K562 (cell line): Measurements from ENCODE around the gene MBOAT1. TPM values are rescaled to one million over a fixed set of nuclear protein-coding genes. Genes with fewer than 3 reads are reported as not detected.

Experiments used
- CEBPG ChIP-seq, 3 experiments: fragments of 200-800 bp in 1 of 3; sonication (Bioruptor generic) in 1 of 3; sonication (generic) in 1 of 3; formaldehyde crosslinking in 1 of 3; IDR thresholded peaks in 2 of 3; conservative IDR thresholded peaks in 1 of 3; 2 replicates each; pipeline versions ENCODE4 v1.6.1 to v1.8.0; 2016 to 2022; ENCODE audit warnings: missing compliant biosample characterization in 2 of 3, missing genetic modification characterization in 2 of 3, mild to moderate bottlenecking in 1 of 3, missing genetic modification reagents in 1 of 3
- CHCHD3 ChIP-seq: fragments of 250-450 bp; sonication (Bioruptor Pico); IDR thresholded peaks from 2 replicates; pipeline ENCODE4 v2.1.2; 2022; ENCODE audit warnings: mild to moderate bottlenecking
- HMBOX1 ChIP-seq: sonication (generic); IDR thresholded peaks from 2 replicates; pipeline ENCODE4 v1.6.1; 2016
- IFI16 ChIP-seq: fragments of 250-450 bp; sonication (Bioruptor Pico); IDR thresholded peaks from 2 replicates; pipeline ENCODE4 v2.1.2; 2022; ENCODE audit warnings: mild to moderate bottlenecking, inconsistent platforms
- L3MBTL2 ChIP-seq: fragments of 450-650 bp; IDR thresholded peaks from 2 replicates; pipeline ENCODE4 v1.6.1; 2016; ENCODE audit warnings: mild to moderate bottlenecking, moderate library complexity
- MCM2 ChIP-seq: fragments of 450-650 bp; IDR thresholded peaks from 2 replicates; pipeline ENCODE4 v1.6.1; 2017; ENCODE audit warnings: low read depth, mild to moderate bottlenecking
- PATZ1 ChIP-seq: fragments of 250-450 bp; sonication (Bioruptor Pico); IDR thresholded peaks from 2 replicates; pipeline ENCODE4 v1.5.0; 2020; ENCODE audit warnings: mild to moderate bottlenecking, borderline replicate concordance
- RBBP5 ChIP-seq: fragments of 200-600 bp; sonication (generic); IDR thresholded peaks from 2 replicates; pipeline ENCODE4 v1.6.1; 2012; ENCODE audit warnings: borderline replicate concordance, mild to moderate bottlenecking, low read length, control low read depth, inconsistent platforms; ENCODE audit not compliant: insufficient read depth, poor library complexity, severe bottlenecking
- SIN3B ChIP-seq: fragments of 450-650 bp; IDR thresholded peaks from 2 replicates; pipeline ENCODE4 v1.6.1; 2017; ENCODE audit warnings: low read depth, mild to moderate bottlenecking, moderate library complexity
- SRF ChIP-seq, 2 experiments: fragments of 250-450, 450-650 bp in 1 of 2; sonication (Bioruptor Pico) in 1 of 2; sonication (generic) in 1 of 2; formaldehyde crosslinking; IDR thresholded peaks; 2 replicates each; pipeline versions ENCODE4 v1.5.0 to v1.5.1; 2020 to 2022; ENCODE audit warnings: mild to moderate bottlenecking in 1 of 2, missing genetic modification reagents in 1 of 2
- SRSF9 ChIP-seq: fragments of 200-400 bp; formaldehyde crosslinking; IDR thresholded peaks from 2 replicates; pipeline ENCODE4 v1.6.1; 2017; ENCODE audit warnings: low read depth, low read length, borderline replicate concordance
- TAF15 ChIP-seq: fragments of 200-400 bp; formaldehyde crosslinking; IDR thresholded peaks from 2 replicates; pipeline ENCODE4 v1.6.1; 2017; ENCODE audit warnings: mild to moderate bottlenecking, low read depth, low read length, moderate library complexity
- TFAP4 ChIP-seq: sonication (generic); formaldehyde crosslinking; IDR thresholded peaks from 2 replicates; pipeline ENCODE4 v1.8.0; 2022; ENCODE audit warnings: missing genetic modification reagents, mild to moderate bottlenecking, moderate library complexity, borderline replicate concordance
- YBX1 ChIP-seq: fragments of 450-650 bp; IDR thresholded peaks from 2 replicates; pipeline ENCODE4 v1.7.1; 2016; ENCODE audit warnings: mild to moderate bottlenecking
- YY1 ChIP-seq, 3 experiments: IDR thresholded peaks; 2 replicates each; pipeline ENCODE4 v1.6.1; 2011; ENCODE audit warnings: low read length in 2 of 3, mild to moderate bottlenecking in 2 of 3, moderate library complexity in 2 of 3, borderline replicate concordance in 1 of 3, control low read depth in 1 of 3, low read depth in 1 of 3; ENCODE audit not compliant: insufficient read depth in 3 of 3, insufficient replicate concordance in 2 of 3, control insufficient read depth in 1 of 3, insufficient read length in 1 of 3; ENCODE audit errors: extremely low read depth in 1 of 3
- ZBTB34 ChIP-seq: fragments of 250-450 bp; sonication (Bioruptor Pico); IDR thresholded peaks from 2 replicates; pipeline ENCODE4 v1.8.0; 2021; ENCODE audit warnings: mild to moderate bottlenecking, moderate library complexity
- ZNF561 ChIP-seq: fragments of 450-650 bp; formaldehyde crosslinking; conservative IDR thresholded peaks from 2 replicates; pipeline ENCODE4 v1.4.0; 2020; ENCODE audit warnings: mild to moderate bottlenecking, moderate library complexity
- ZNF778 ChIP-seq: fragments of 450-650 bp; formaldehyde crosslinking; IDR thresholded peaks from 2 replicates; pipeline ENCODE4 v1.4.0; 2020; ENCODE audit warnings: mild to moderate bottlenecking, moderate library complexity
- polyA plus RNA-seq, 8 experiments: library from polyadenylated mRNA; depleted of rRNA in 4 of 8; stranded (reverse) in 5 of 8; unstranded in 3 of 8; fragments of >200 nt; fragmentation: Nextera tagmentation in 2 of 8; fragmentation: Illumina TruSeq in 1 of 8; extraction: Ambion mirVana in 2 of 8; extraction: Trizol in 1 of 8; gene quantifications; 2 replicates each; pipeline versions ENCODE4 v1.2.1 to v1.2.3, GENCODE V29; 2011 to 2014; ENCODE audit warnings: inconsistent platforms in 1 of 8, missing spikeins in 1 of 8
- total RNA-seq, 7 experiments: library from RNA; depleted of rRNA in 6 of 7; stranded (reverse); fragments of >200 nt in 6 of 7; fragmentation: Illumina TruSeq in 2 of 7; extraction: Trizol in 2 of 7; gene quantifications; 2 replicates each; pipeline versions ENCODE4 v1.2.1 to v1.2.3, GENCODE V29; 2011 to 2021; ENCODE audit warnings: low replicate concordance in 1 of 7

The MBOAT1 gene
- total and polyA plus RNA-seq, 9 of the 15 experiments (the other 6 are each of a cell fraction or from before 2014, with no cell fraction given) = 0.13 to 16.5 (median 10.3) TPM

- no peak for TF ChIP-seq ZNF778 (CRISPR knock-in tag)
- TF ChIP-seq SRF (CRISPR knock-in tag; IDR thresholded peaks at IDR 0.05) = peak in 1 of 2 experiments; percentile 49; a peak in 1 of 4 replicates
- TF ChIP-seq L3MBTL2 = peak; percentile 77
- TF ChIP-seq HMBOX1 = 0 out of 2 replicates have a peak, but pooled peaks have one; percentile 46
- no peak for TF ChIP-seq TAF15
- no peak for TF ChIP-seq TFAP4
- TF ChIP-seq PATZ1 = 0 out of 2 replicates have a peak, but pooled peaks have one; percentile 31
- TF ChIP-seq RBBP5 = peak; percentile 56
- TF ChIP-seq CEBPG (CRISPR knock-in tag; IDR thresholded peaks at IDR 0.05) = no peak
- TF ChIP-seq CEBPG (tag; conservative IDR thresholded peaks at IDR 0.05 in 1 of 2, IDR thresholded peaks at IDR 0.05 in 1 of 2) = 0 out of 4 replicates have a peak, but pooled peaks of 1 of the 2 experiments have one; percentile 6
- no peak for TF ChIP-seq SIN3B
- TF ChIP-seq YBX1 = no peak
- TF ChIP-seq CHCHD3 (CRISPR knock-in tag) = no peak
- TF ChIP-seq MCM2 = no peak
- TF ChIP-seq IFI16 (CRISPR knock-in tag) = peak; percentile 74; the same call in 1 of the 2 replicates
- peak; percentile 76; the same call in 1 of the 2 replicates for TF ChIP-seq ZBTB34 (CRISPR knock-in tag)
- TF ChIP-seq ZNF561 = peak; percentile 80; the same call in 1 of the 2 replicates
- TF ChIP-seq YY1 (IDR thresholded peaks at IDR 0.05; ENCODE audit: borderline replicate concordance in 1 of 3, control insufficient read depth in 1 of 3, extremely low read depth in 1 of 3, insufficient read depth in 3 of 3, insufficient read length in 1 of 3, insufficient replicate concordance in 2 of 3, low read depth in 1 of 3, low read length in 2 of 3) = no peak
- no peak for TF ChIP-seq SRSF9
Measured at GRCh38 chr6:20203561-20204511, 8.4 kb downstream of the MBOAT1 start (continued).
